ENCODE measurements around the gene DUSP12. TPM values are rescaled to one million over a fixed set of nuclear protein-coding genes. Genes with fewer than 3 reads are reported as not detected.

The DUSP12 gene
- total and polyA plus RNA-seq, 9 of the 15 experiments (the other 6 are each of a cell fraction or from before 2014, with no cell fraction given): 10.4 to 81.4 (median 43.6) TPM

DNA sequence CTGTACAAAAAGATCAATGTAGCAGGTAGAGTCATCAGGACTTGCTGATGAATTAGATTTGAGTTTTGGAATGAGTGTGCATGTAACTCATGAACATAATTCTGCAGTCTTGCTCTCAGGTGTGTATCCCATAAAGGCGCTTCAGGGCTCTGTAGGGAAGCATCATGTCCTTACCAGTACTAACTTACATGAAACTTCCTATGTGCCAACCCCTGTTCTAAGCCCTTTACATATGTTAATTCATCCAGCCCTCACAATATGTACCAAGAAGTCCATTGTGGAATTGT is 30.3 kb upstream of the DUSP12 start:
- H3K9me3 ChIP-seq (replicated peaks; ENCODE audit: control insufficient read depth, insufficient read depth, low read depth, low read length): no peaks in the 10 kb centered on the region
- H3K79me2 ChIP-seq (ENCODE audit: control insufficient read depth, insufficient read depth, low read length): no peaks in the 10 kb centered on the region
- H3K27ac ChIP-seq (ENCODE audit: extremely low read depth, low read depth, low read length): no peak overlapping the region
- no peak overlapping the region for H3K9ac ChIP-seq (ENCODE audit: insufficient read depth in 1 of 2, low read depth in 2 of 2, low read length in 2 of 2)
- H3K4me2 ChIP-seq (ENCODE audit: insufficient read depth, low read length): no peak overlapping the region
- no peaks in the 10 kb centered on the region for H3K27me3 ChIP-seq (ENCODE audit: control insufficient read depth in 2 of 2, insufficient read depth in 2 of 2, low read length in 2 of 2)
- 100% methylated on average over 1 of the region's 1 CpG for WGBS (ENCODE audit: insufficient coverage, low coverage, missing lambda C conversion rate)
- H3K4me3 ChIP-seq: no peak overlapping the region
- no TSS peak for BruUV-seq (replicated peaks)
- H3K36me3 ChIP-seq (ENCODE audit: control insufficient read depth, insufficient read depth, low read length): no peaks in the 10 kb centered on the region
- no peak for ATAC-seq
- peaks cover 21 to 39% of the 10 kb centered on the region in 2 experiments for H3K4me1 ChIP-seq (replicated peaks in 1 of 2; ENCODE audit: control insufficient read depth in 2 of 2, insufficient read depth in 2 of 2, low read length in 2 of 2)
- H3K9me1 ChIP-seq (ENCODE audit: control insufficient read depth, insufficient read depth, low read length): no peaks in the 10 kb centered on the region
- DNase-seq (ENCODE audit: extremely low read depth in 1 of 4, low spot score in 3 of 4): no peak
- H4K20me1 ChIP-seq (replicated peaks; ENCODE audit: control insufficient read depth, insufficient read depth, low read length): no peaks in the 10 kb centered on the region
- ChIA-PET POLR2A (no interaction called here), CTCF (ENCODE audit: low intra/inter-chr PET ratio) (no interaction called here)
- intact Hi-C loops (cut with micrococcal nuclease): no loop called here
- in situ Hi-C loops (cut with MboI): no loop called here
- FAIRE-seq: no peak
- H2AFZ ChIP-seq (ENCODE audit: low read depth, low read length): 0 out of 2 replicates have a peak overlapping the region, but pooled peaks have one; percentile 2
- TF ChIP-seq HCFC1 (IDR thresholded peaks at IDR 0.05; ENCODE audit: low read depth, low read length) (no peak), IFI16 (CRISPR knock-in tag; IDR thresholded peaks at IDR 0.05) (no peak), MTA3 (IDR thresholded peaks at IDR 0.05; ENCODE audit: borderline replicate concordance) (no peak), EP400 (IDR thresholded peaks at IDR 0.05) (no peak), TCFL5 (CRISPR knock-in tag; conservative IDR thresholded peaks at IDR 0.05) (no peak), ZNF589 (CRISPR knock-in tag; IDR thresholded peaks at IDR 0.05; ENCODE audit: low read depth) (no peak), ZNF436 (CRISPR knock-in tag; IDR thresholded peaks at IDR 0.05) (no peak), ZEB2 (IDR thresholded peaks at IDR 0.05) (no peak), CBX1 (IDR thresholded peaks at IDR 0.05; ENCODE audit: low read depth) (no peak), TCF7L2 (IDR thresholded peaks at IDR 0.05; ENCODE audit: low read depth, low read length) (no peak), POLR3G (IDR thresholded peaks at IDR 0.05; ENCODE audit: extremely low read depth, insufficient read length, insufficient replicate concordance) (no peak), ZNF282 (CRISPR knock-in tag; IDR thresholded peaks at IDR 0.05) (no peak), HLTF (IDR thresholded peaks at IDR 0.05) (no peak), KAT7 (CRISPR knock-in tag; IDR thresholded peaks at IDR 0.05; ENCODE audit: borderline replicate concordance) (no peak), ESRRB (CRISPR knock-in tag; IDR thresholded peaks at IDR 0.05; ENCODE audit: borderline replicate concordance) (no peak)
- TF ChIP-seq, protein P1, sequence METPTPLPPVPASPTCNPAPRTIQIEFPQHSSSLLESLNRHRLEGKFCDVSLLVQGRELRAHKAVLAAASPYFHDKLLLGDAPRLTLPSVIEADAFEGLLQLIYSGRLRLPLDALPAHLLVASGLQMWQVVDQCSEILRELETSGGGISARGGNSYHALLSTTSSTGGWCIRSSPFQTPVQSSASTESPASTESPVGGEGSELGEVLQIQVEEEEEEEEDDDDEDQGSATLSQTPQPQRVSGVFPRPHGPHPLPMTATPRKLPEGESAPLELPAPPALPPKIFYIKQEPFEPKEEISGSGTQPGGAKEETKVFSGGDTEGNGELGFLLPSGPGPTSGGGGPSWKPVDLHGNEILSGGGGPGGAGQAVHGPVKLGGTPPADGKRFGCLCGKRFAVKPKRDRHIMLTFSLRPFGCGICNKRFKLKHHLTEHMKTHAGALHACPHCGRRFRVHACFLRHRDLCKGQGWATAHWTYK (CRISPR knock-in tag; IDR thresholded peaks at IDR 0.05): no peak
- TF ChIP-seq, protein P2, sequence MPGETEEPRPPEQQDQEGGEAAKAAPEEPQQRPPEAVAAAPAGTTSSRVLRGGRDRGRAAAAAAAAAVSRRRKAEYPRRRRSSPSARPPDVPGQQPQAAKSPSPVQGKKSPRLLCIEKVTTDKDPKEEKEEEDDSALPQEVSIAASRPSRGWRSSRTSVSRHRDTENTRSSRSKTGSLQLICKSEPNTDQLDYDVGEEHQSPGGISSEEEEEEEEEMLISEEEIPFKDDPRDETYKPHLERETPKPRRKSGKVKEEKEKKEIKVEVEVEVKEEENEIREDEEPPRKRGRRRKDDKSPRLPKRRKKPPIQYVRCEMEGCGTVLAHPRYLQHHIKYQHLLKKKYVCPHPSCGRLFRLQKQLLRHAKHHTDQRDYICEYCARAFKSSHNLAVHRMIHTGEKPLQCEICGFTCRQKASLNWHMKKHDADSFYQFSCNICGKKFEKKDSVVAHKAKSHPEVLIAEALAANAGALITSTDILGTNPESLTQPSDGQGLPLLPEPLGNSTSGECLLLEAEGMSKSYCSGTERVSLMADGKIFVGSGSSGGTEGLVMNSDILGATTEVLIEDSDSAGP (CRISPR knock-in tag; IDR thresholded peaks at IDR 0.05): no peak
